KG1 (cell line): ENCODE measurements around the gene KCTD19.

Experiments
- DNase-seq: peaks from one replicate; lab custom pipeline; 2025; lab: John Stamatoyannopoulos, UW

The KCTD19 gene

DNA sequence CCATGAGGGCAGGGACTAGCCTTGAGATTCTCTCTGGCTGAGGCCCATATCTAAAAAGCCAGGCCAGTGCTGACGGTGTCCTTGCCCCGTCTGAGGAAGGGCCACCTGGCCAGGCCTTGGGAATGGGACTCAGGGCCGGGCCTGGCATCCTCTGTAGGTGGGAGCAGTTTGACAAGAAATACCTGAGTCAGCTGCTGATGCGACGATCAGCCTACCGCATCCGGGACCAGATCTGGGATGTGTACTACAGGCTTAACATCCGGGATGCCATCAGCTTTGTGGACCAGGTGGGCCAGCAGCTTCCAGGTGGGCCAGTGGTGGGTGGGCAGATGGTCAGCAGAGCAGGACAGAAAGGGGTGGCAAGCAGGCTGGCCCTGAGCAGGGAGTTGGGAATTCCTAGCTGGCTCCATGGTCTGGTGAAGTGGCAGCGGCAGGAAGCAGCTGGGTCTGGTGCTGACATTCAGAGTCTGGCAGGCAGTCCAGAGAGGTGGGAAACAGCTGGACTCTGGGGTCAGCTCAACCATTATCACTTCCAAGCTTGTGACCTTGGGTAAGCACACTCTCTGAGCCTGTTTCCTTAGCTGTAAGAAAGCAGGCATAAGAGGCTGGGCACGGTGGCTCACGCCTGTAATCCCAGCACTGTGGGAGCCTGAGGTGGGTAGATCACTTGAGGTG is 68.2 kb downstream of the KCTD19 start:
- DNase-seq: no peak

- no peak for DNase-seq
Measured at GRCh38 chr16:67257486-67258160, 68.9 kb downstream of the KCTD19 start.

DNA sequence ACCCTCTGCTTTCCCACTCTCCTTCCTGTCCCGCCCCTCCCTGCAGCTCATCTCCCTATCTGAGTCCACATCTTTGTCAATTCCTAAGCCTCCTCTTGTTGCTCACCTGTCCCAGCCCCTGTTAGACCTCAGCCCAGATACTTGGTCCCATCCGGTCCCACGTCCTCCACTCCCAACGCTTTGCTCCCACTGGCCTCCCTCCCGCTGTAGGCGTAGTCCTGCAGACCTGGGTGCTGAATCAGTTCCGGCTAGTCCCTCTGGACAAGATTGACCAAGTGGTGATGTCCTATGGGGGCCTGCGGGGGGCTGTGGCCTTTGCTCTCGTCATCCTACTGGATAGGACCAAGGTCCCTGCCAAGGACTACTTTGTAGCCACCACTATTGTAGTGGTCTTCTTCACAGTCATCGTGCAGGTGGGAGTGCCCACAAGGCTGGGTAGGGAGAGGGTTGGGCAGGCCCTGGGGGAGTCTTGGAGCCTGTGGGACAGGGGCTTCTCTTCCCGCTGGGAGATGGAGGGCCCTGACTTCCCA is 69.8 kb downstream of the KCTD19 start:
- DNase-seq: no peak

- DNase-seq: no peak
Measured at GRCh38 chr16:67255553-67256221, 70.9 kb downstream of the KCTD19 start.

DNA sequence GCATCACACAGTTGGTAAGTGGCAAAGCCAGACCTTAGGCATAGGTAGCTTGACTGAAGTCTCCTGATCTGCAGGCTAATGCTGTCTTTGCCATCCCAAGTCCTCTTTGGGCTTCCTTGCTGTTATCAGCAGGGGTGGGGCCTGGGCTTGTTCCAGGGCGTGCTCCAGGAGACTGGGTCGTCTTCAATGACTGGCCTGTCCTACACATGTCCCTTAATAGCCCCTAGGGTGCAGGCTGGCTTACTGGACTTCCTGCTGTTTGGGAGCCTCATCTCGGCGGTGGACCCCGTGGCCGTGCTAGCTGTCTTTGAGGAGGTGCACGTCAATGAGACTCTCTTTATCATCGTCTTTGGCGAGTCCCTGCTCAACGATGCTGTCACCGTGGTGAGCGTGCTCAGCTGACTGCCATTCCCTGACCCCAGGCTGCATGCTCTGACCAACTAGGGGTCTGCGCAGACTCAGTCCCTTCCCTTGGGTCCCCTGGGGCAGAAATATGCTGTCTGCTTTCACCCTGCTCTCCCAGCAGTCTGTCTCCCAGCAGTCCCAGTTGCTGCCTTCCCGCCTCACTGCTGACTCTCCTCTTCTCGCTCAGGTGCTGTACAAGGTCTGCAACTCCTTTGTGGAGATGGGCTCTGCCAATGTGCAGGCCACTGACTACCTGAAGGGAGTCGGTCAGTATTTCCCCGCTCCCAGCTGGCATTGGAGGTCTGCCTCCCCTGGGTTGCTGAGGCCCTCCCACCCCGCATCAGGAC is 71.6 kb downstream of the KCTD19 start:
- no peak for DNase-seq

DNA sequence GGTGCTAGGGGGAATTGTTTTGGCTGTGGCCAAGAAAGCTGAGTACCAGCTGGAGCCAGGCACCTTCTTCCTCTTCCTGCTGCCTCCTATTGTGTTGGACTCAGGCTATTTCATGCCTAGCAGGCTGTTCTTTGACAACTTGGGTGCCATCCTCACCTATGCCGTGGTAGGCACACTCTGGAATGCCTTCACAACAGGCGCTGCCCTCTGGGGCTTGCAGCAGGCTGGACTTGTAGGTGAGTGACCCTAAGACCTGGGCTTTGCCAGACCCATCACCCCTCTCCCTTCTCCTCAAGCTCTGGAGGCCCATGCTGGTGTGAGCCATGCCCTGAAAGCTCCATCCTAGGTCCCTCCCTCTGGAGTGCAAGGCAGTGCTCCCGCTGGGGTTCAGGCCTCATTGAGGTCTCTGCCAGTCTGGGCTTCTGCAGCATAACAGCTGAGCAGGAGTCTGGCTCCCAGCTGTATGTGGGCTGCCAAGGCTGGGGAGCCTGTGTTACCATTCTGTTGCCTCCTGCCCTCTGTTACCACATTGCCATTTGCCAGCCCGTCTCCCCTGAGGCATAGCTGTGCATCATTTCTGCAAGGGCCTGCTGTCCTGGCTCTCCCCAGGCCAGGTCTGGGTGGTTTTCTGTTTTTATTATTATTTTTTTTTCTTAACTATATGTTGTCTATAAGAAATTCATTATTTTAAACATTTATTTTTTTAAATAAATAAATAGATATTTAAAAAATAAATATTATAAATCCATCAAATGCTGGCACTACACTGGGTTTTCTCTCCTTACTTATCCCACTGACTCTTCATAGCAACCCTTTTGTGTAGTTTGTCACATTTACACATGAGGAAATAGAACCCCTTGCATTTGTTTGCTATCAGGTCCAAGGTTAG is 73.7 kb downstream of the KCTD19 start:
- DNase-seq: no peak

GRCh38 chr16:67250045-67250327 is 76.6 kb downstream of the KCTD19 start:
- DNase-seq: no peak

GRCh38 chr16:67249178-67250044 is 77.1 kb downstream of the KCTD19 start:
- DNase-seq: no peak

DNA sequence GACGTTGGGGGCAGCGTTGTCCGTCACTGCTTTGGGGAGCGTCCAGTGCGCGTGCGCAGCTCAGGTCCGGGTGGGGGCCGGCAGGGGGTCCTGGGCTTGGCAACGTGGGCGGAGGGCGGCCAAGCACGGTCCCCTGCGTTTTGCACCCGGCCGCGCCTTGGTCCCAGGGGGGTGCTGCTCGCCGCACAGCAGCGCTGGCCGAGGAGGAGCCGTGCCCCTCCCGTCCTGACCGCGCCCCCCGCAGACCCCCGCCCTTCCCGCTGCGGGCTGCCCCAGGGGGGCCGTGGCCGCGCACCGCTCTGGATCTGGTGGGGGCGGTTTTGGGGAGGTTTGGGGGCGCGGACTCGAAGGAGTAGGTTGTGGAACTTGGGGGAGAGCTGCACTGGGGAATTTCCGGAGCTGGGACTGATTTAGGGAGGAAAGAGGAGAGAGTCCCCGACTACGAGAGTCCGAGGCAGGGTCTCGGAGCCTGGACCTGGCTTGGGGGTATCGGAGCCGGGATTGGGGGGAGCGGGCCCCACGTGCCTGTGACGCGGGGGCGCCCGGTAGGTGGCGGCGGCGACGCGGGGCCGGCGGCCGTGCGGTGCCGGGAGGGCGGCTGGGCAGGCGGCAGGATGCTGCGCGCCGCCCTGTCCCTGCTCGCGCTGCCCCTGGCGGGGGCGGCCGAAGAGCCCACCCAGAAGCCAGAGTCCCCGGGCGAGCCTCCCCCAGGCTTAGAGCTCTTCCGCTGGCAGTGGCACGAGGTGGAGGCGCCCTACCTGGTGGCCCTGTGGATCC is 78.0 kb downstream of the KCTD19 start, which contains the start of gene SLC9A5:
Gene SLC9A5 (plus strand): TSS at position 579 of the 777 bp plus-strand sequence. CDS start 36 bp downstream, at position 615.
- DNase-seq: no peak

GRCh38 chr16:67248073-67248400 is 78.5 kb downstream of the KCTD19 start:
- DNase-seq: no peak

- peak; percentile 94 for DNase-seq
Measured at GRCh38 chr16:67247192-67248072, 79.1 kb downstream of the KCTD19 start, which contains the start of gene FHOD1. FHOD1 (minus strand) TSS chr16:67247481; CDS start chr16:67247410, 71 bp downstream.

GRCh38 chr16:67246756-67247191 is 79.8 kb downstream of the KCTD19 start:
- no peak for DNase-seq

DNA sequence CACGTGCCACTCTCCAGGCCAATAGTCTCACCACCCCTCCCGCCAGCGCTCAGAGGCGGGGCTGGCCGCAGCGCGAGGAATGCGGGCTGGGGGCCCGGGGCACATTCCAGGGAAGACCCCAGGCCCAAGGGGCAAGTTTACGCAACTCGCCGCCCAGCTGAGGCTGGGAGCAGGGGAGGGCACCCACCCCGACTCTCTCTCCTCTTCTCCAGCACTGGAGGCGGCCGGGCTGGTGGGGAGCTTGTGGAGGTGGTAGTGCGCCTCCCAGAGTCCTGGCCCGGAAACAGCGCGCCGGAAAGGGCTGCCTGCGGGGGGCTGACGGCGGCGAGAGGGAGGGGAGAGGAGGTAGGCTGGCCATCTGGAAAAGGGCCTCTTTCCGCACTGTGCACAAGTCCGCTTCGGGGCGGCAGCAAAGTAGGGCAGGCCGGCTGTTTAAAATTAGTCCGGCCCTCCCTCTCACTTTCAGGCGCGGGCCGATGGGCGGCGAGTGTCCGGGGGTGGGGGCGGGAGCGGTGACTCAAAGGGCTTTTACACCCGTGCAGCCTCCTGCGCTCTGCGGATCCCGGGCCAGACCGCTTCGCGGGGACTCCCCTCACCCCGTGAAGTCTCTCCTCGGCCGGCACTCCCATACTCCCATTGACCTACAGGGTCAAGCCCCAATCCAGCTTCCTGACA is 80.3 kb downstream of the KCTD19 start:
- DNase-seq: no peak

DNA sequence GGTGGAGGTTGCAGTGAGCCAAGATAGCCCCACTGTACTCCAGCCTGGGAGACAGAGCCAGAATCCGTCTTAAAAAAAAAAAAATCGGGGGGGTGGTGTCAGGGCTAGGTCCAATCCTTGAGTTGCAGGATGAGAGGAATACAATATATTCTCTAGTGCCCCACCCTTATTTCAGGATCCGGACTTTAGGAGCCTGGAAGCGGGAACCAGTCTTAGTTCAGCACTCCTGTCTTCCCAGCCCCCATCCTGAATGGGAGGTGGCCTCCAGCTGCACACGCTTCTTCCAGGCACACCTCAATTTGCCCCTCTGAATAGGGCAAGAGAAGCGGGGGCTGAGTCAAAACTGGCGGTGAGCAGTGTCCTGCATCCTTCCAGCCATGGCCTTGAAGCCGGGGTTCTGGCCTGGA is 80.9 kb downstream of the KCTD19 start:
- DNase-seq: no peak

- DNase-seq: no peak
Measured at GRCh38 chr16:67245186-67245585, 81.4 kb downstream of the KCTD19 start.

DNA sequence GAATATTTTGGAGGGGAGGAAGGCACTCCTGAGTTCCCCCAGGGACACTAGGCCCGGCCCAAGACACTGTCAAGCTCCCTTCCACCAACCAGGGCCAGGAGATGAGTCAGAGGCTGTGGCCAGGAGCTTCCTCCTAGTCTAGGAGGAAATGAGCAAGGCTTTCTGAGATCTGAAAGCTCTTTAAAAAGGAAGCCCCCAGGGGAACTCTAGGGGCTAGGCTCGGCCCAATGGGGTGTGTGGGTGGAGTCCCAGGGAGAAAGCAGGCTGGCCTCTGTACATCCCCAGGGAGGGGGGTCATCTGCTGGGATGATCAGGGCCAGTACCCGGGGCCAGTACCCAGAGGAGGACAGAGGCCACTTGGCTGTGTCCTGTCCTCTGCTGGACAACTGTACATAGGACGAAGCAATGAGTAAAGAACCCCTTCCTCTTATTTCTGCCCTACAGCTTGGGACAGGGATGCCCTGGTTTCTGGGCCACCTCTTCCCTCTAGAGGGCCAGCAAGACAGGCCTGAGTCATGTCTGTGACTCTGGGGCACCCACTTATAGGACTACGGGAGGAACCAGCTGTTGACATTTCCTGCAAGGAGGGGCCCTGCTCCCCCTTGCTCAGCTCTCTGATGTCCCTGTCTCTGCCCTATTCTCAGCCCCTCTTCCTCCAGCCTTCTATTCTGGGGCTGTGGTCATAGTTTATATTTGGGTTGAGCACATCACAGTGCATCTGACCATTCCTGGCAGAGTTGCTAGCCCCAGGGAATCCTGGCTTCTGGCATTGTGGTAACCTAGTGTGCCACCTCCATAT is 82.0 kb downstream of the KCTD19 start:
- DNase-seq: peak; percentile 89

DNA sequence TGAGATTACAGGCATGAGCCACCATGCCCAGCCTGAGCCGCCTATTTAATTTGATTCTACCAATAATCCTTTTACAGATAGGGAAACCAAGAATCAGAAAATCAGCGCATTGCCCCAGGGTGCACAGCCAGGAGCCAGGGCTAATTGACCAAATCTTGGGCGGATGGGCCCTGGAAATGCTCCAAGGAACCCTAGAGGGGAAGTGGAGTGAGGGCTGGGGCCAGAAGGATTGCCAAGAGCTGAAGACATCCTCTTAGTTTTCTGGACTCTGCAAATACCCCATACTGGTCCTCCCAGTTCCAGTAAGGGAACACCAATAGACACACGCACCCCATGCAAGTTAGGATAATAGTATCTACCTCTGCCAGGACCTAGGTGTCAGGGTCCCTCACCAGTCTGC is 83.1 kb downstream of the KCTD19 start:
- no peak for DNase-seq
